ENCODE measurements around the gene PKP2.
A peak's percentile ranks its signal among the peaks of the same experiment; 100 is the strongest.

PKP2 gene

GRCh38 chr12:32804301-32804700 lies 92.3 kb downstream of the PKP2 start:
- DNase-seq, result no peak

- no peak for DNase-seq
Measured at GRCh38 chr12:32801269-32801980, 95.2 kb downstream of the PKP2 start.

- DNase-seq, result no peak
Measured at GRCh38 chr12:32794281-32794680, 102.3 kb downstream of the PKP2 start.

- DNase-seq, result no peak
Measured at GRCh38 chr12:32789916-32790315, 106.7 kb downstream of the PKP2 start.

GRCh38 chr12:32789446-32789845 lies 107.1 kb downstream of the PKP2 start:
- DNase-seq, result no peak

- DNase-seq, result no peak
Measured at GRCh38 chr12:32788405-32788804, 108.2 kb downstream of the PKP2 start.

GRCh38 chr12:32785557-32785956 lies 111.0 kb downstream of the PKP2 start:
- no peak for DNase-seq

- no peak for DNase-seq
Measured at GRCh38 chr12:32783029-32783428, 113.5 kb downstream of the PKP2 start.

- DNase-seq, result no peak
Measured at GRCh38 chr12:32780071-32780470, 116.5 kb downstream of the PKP2 start.

GRCh38 chr12:32777691-32778175 lies 118.8 kb downstream of the PKP2 start:
- DNase-seq, result no peak

GRCh38 chr12:32777159-32777558 lies 119.4 kb downstream of the PKP2 start:
- DNase-seq, result no peak

- no peak for DNase-seq
Measured at GRCh38 chr12:32776258-32776657, 120.3 kb downstream of the PKP2 start.

- no peak for DNase-seq
Measured at GRCh38 chr12:32773691-32774090, 122.9 kb downstream of the PKP2 start.

- DNase-seq, result no peak
Measured at GRCh38 chr12:32770141-32770540, 126.4 kb downstream of the PKP2 start.

GRCh38 chr12:32768518-32768917 lies 128.1 kb downstream of the PKP2 start:
- no peak for DNase-seq

GRCh38 chr12:32765906-32766305 lies 130.7 kb downstream of the PKP2 start:
- DNase-seq, result peak; percentile 8

GRCh38 chr12:32761716-32762115 lies 134.9 kb downstream of the PKP2 start:
- no peak for DNase-seq

GRCh38 chr12:32757157-32757556 lies 139.4 kb downstream of the PKP2 start:
- no peak for DNase-seq

GRCh38 chr12:32756476-32757066 lies 140.0 kb downstream of the PKP2 start:
- no peak for DNase-seq

GRCh38 chr12:32755654-32756475 lies 140.7 kb downstream of the PKP2 start, which contains the start of gene YARS2:
Gene YARS2 (minus strand): TSS chr12:32755897. CDS start chr12:32755874, 23 bp downstream.
- peak; percentile 100 for DNase-seq

- DNase-seq, result peak; percentile 95
Measured at GRCh38 chr12:32755051-32755653, 141.4 kb downstream of the PKP2 start.

GRCh38 chr12:32754111-32754510 lies 142.5 kb downstream of the PKP2 start:
- DNase-seq, result no peak

GRCh38 chr12:32753605-32754004 lies 143.0 kb downstream of the PKP2 start:
- DNase-seq, result no peak

All from NCI-H146 (cell line).